A673 (cell line): ENCODE results near the gene PRELID2. TPM values are rescaled to one million over a fixed set of nuclear protein-coding genes. Genes with fewer than 3 reads are reported as not detected.

Experiments used
- BruUV-seq: library from RNA; stranded (reverse); fragments of 400-500 nt; replicated peaks from 2 replicates; lab custom pipeline; 2021; lab: Mats Ljungman, UMichigan
- CTCF ChIA-PET: fragments of 300-600 bp; sonication (Branson Sonifier 250); formaldehyde crosslinking; loops from one replicate; lab custom pipeline; 2022; ENCODE audit warnings: antibody characterized with exemption; lab: Charles Lee
- POLR2A ChIA-PET: fragments of 300-600 bp; sonication (Branson Sonifier 250); formaldehyde crosslinking; loops from one replicate; lab custom pipeline; 2022; ENCODE audit warnings: antibody characterized with exemption; ENCODE audit not compliant: low non-redundant PET; lab: Charles Lee
- DNase-seq: peaks from one replicate; pipeline ENCODE4 v3.0.0-alpha.2; 2015; ENCODE audit warnings: low spot score
- H3K27ac ChIP-seq: fragments of 200-600 bp; sonication (generic); 2 replicates; pipeline ENCODE4 v1.5.1; 2016; ENCODE audit warnings: mixed run types, low read depth, mild to moderate bottlenecking, mixed read lengths, antibody characterized with exemption, low read length; ENCODE audit not compliant: poor library complexity, severe bottlenecking
- H3K27me3 ChIP-seq: fragments of 200-600 bp; sonication (generic); replicated peaks from 2 replicates; pipeline ENCODE4 v1.6.1; 2017; ENCODE audit warnings: mixed run types, low read depth, mild to moderate bottlenecking, mixed read lengths, antibody characterized with exemption, low read length; ENCODE audit not compliant: insufficient read depth, poor library complexity
- H3K36me3 ChIP-seq: fragments of 200-600 bp; sonication (generic); 2 replicates; pipeline ENCODE4 v1.6.1; 2016; ENCODE audit warnings: mixed run types, mild to moderate bottlenecking, mixed read lengths, antibody characterized with exemption, low read length; ENCODE audit not compliant: insufficient read depth, poor library complexity, severe bottlenecking
- H3K4me1 ChIP-seq: fragments of 200-600 bp; sonication (generic); 2 replicates; pipeline ENCODE4 v1.6.1; 2017; ENCODE audit warnings: mixed run types, mild to moderate bottlenecking, mixed read lengths, antibody characterized with exemption, low read length; ENCODE audit not compliant: insufficient read depth, poor library complexity, severe bottlenecking
- H3K4me3 ChIP-seq: fragments of 200-600 bp; sonication (generic); 2 replicates; pipeline ENCODE4 v1.5.1; 2016; ENCODE audit warnings: low read depth, mixed run types, mild to moderate bottlenecking, mixed read lengths, low read length; ENCODE audit not compliant: poor library complexity, severe bottlenecking
- H3K9me3 ChIP-seq: fragments of 200-600 bp; sonication (generic); 2 replicates; pipeline ENCODE4 v1.6.1; 2016; ENCODE audit warnings: mixed run types, low read depth, mild to moderate bottlenecking, mixed read lengths, antibody characterized with exemption, low read length; ENCODE audit not compliant: poor library complexity, severe bottlenecking
- CTCF ChIP-seq: fragments of 300-800, 200-600 bp; sonication (generic); conservative IDR thresholded peaks from 2 replicates; pipeline ENCODE4 v1.5.1; 2017; ENCODE audit warnings: low read depth, mild to moderate bottlenecking, antibody characterized with exemption, low read length, moderate library complexity, mixed read lengths
- EZH2 ChIP-seq: fragments of 200-600 bp; sonication (generic); IDR thresholded peaks from 2 replicates; pipeline ENCODE4 v1.6.1; 2017; ENCODE audit warnings: borderline replicate concordance, low read depth, mild to moderate bottlenecking, mixed read lengths, antibody characterized with exemption, low read length; ENCODE audit not compliant: poor library complexity, severe bottlenecking
- intact Hi-C: fragments of 100-400 bp; cut with micrococcal nuclease; formaldehyde crosslinking; loops from one replicate; pipeline ENCODE4 v1.10.0; 2022; ENCODE audit not compliant: unreplicated experiment
- total RNA-seq: library from RNA; stranded (reverse); gene quantifications from 2 replicates; pipeline ENCODE4 v1.2.3, GENCODE V29; 2021

The PRELID2 gene
- total RNA-seq, 1 experiment from 2014 or later, result 50.2 TPM

- no TSS peak for BruUV-seq
- intact Hi-C loops, result no loop called here
- CTCF ChIA-PET, result no interaction called here
- Histone ChIP-seq H3K4me1 (no peaks in the 10 kb centered on the region), H3K36me3 (peaks cover 16% of the 10 kb centered on the region), H3K4me3 (no peak overlapping the region), H3K27ac (no peak overlapping the region), H3K27me3 (no peaks in the 10 kb centered on the region), H3K9me3 (peaks cover 10% of the 10 kb centered on the region)
- no peak for TF ChIP-seq EZH2
- no peak for TF ChIP-seq CTCF
- no peak for DNase-seq
- POLR2A ChIA-PET, result no interaction called here
Observed at GRCh38 chr5:145775411-145775810, 59.7 kb downstream of the PRELID2 start.

GRCh38 chr5:145774442-145774841 is 60.7 kb downstream of the PRELID2 start:
- peaks cover 16% of the 10 kb centered on the region for H3K36me3 ChIP-seq
- H3K4me1 ChIP-seq, result no peaks in the 10 kb centered on the region
- no peak for DNase-seq
- H3K27ac ChIP-seq, result no peak overlapping the region
- BruUV-seq, result no TSS peak
- no peak overlapping the region for H3K4me3 ChIP-seq
- no peak for TF ChIP-seq CTCF
- TF ChIP-seq EZH2, result no peak
- ChIA-PET POLR2A (interaction anchor here (0.5 kb wide), 1 partner anchor 136 kb away, joined by 10 read pairs; no protein-coding TSS in a partner anchor), CTCF (no interaction called here)
- H3K27me3 ChIP-seq, result no peaks in the 10 kb centered on the region
- intact Hi-C loops, result no loop called here
- peaks cover 10% of the 10 kb centered on the region for H3K9me3 ChIP-seq

- POLR2A ChIA-PET, result no interaction called here
- no TSS peak for BruUV-seq
- no peaks in the 10 kb centered on the region for H3K27me3 ChIP-seq
- H3K4me1 ChIP-seq, result no peaks in the 10 kb centered on the region
- H3K27ac ChIP-seq, result no peak overlapping the region
- CTCF ChIA-PET, result no interaction called here
- H3K4me3 ChIP-seq, result no peak overlapping the region
- intact Hi-C loops, result no loop called here
- H3K9me3 ChIP-seq, result no peaks in the 10 kb centered on the region
- no peak for DNase-seq
- TF ChIP-seq EZH2, result no peak
- TF ChIP-seq CTCF, result no peak
- H3K36me3 ChIP-seq, result no peaks in the 10 kb centered on the region
Observed at GRCh38 chr5:145772466-145772865, 62.7 kb downstream of the PRELID2 start.
